ENCODE measurements around the gene TAGLN.
A peak's percentile ranks its signal among the peaks of the same experiment; 100 is the strongest.
"Not testable (repeated sequence)": the region's sequence is repeated elsewhere in the genome, so short reads cannot be mapped to it uniquely, and the experiment has no call there.

TAGLN gene

DNA sequence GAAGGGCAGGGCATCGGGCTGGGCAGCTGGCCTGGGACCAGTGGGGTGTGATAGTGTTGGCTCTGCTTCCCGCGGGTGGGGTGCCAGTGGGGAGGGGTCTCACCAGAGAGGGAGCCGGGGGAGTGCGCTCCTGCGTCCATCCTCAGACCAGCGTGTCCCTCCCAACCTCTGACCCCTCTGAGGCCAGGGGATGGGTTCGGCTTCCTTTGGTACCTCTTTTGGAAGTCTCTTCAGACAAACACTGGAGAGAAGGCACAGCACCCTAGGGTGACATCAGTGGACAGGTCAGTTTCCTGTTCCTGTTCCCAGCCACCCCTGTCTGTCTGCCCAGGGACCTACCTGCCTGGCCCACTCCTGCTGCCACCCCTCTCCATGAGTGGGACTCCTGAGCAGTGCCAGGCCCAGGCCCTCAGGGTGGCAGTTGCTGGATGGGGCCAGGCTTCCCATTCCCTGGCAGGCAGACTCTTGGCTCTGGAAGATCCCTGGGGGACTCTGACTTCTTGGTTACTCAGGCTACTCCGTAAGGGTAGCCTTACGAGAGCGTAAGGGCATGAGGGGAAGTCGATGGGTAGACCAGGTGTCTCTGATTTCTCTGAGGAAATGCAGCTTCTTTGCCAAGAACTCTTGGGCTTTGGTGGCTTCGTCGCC is 2.6 kb downstream of the TAGLN start:
- H3K9ac ChIP-seq (ENCODE audit: low read length) = peak overlapping the region; percentile 68
- peaks cover 16% of the 10 kb centered on the region for H3K36me3 ChIP-seq (ENCODE audit: control insufficient read depth, insufficient read depth, low read length)
- H3K4me3 ChIP-seq (ENCODE audit: low read length) = no peak overlapping the region

DNA sequence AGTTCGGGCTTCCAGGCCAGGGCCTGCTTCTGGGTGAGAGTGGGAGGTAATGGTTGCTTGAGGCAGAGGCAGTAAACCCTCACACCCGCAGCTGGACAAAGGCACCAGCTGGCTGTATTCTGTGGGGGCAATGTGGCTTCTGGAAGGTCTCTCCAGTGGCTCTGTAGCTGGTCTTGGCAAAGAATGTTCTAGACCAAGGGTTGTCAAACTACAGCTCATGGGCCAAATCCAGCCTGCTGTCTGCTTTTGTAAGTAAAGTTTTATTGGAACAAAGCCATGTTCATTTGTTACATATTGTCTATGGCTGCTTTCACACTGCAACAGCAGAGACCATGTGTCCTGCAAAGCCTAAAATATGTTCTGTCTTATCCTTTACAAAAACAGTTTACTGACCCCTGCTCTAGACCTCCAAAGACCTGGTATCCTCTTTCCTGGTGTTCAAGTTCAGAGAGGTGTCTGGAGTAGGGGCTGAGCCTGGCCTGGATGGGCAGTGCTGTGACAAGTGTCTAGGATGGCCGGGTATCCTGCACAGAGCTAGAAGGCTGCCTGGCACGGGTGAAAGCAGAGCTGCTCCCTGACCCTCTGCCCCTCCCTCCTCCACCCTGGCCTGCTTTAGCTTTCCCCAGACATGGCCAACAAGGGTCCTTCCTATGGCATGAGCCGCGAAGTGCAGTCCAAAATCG is 3.4 kb downstream of the TAGLN start:
- Histone ChIP-seq H3K9ac (ENCODE audit: low read length) (peak overlapping the region; percentile 68), H3K4me1 (ENCODE audit: control insufficient read depth, insufficient read depth, low read length) (peaks cover 47% of the 10 kb centered on the region), H3K36me3 (ENCODE audit: control insufficient read depth, insufficient read depth, low read length) (peaks cover 16% of the 10 kb centered on the region), H3K9me3 (ENCODE audit: control insufficient read depth, low read length) (no peaks in the 10 kb centered on the region), H3K27me3 (ENCODE audit: control insufficient read depth, insufficient read depth, low read length) (no peaks in the 10 kb centered on the region), H3K4me3 (ENCODE audit: low read length) (no peak overlapping the region)

More for the DNA sequence above, 2.6 kb downstream of the TAGLN start:
- H3K4me1 ChIP-seq (ENCODE audit: control insufficient read depth, insufficient read depth, low read length) = peaks cover 55% of the 10 kb centered on the region
- no peaks in the 10 kb centered on the region for H3K27me3 ChIP-seq (ENCODE audit: control insufficient read depth, insufficient read depth, low read length)
- no peaks in the 10 kb centered on the region for H3K9me3 ChIP-seq (ENCODE audit: control insufficient read depth, low read length)

DNA sequence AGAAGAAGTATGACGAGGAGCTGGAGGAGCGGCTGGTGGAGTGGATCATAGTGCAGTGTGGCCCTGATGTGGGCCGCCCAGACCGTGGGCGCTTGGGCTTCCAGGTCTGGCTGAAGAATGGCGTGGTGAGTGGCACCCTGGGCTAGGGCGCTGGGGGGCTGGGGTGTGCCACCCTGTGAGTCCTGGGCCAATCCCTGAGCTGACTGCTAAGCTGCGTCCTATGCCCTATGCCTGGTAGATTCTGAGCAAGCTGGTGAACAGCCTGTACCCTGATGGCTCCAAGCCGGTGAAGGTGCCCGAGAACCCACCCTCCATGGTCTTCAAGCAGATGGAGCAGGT is 3.9 kb downstream of the TAGLN start:
- peaks cover 42% of the 10 kb centered on the region for H3K4me1 ChIP-seq (ENCODE audit: control insufficient read depth, insufficient read depth, low read length)
- no peaks in the 10 kb centered on the region for H3K9me3 ChIP-seq (ENCODE audit: control insufficient read depth, low read length)
- peaks cover 16% of the 10 kb centered on the region for H3K36me3 ChIP-seq (ENCODE audit: control insufficient read depth, insufficient read depth, low read length)
- no peaks in the 10 kb centered on the region for H3K27me3 ChIP-seq (ENCODE audit: control insufficient read depth, insufficient read depth, low read length)
- no peak overlapping the region for H3K9ac ChIP-seq (ENCODE audit: low read length)
- H3K4me3 ChIP-seq (ENCODE audit: low read length) = no peak overlapping the region

DNA sequence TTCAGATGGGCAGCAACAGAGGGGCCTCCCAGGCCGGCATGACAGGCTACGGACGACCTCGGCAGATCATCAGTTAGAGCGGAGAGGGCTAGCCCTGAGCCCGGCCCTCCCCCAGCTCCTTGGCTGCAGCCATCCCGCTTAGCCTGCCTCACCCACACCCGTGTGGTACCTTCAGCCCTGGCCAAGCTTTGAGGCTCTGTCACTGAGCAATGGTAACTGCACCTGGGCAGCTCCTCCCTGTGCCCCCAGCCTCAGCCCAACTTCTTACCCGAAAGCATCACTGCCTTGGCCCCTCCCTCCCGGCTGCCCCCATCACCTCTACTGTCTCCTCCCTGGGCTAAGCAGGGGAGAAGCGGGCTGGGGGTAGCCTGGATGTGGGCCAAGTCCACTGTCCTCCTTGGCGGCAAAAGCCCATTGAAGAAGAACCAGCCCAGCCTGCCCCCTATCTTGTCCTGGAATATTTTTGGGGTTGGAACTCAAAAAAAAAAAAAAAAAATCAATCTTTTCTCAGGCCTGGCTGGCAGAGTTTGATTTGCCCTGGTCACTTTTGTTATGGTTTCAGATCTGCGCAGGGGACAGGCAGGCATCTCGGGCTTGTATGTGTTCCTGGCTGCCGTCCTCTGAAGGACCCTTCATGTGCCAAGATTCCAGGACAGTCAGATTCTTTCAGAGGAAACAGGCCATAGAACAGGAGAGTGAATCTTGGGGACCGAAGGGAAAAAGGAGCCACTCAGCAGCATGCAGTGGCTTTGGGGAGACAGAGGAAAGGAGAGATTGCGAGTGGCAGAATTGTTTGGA is 5.3 kb downstream of the TAGLN start:
- peaks cover 16% of the 10 kb centered on the region for H3K36me3 ChIP-seq (ENCODE audit: control insufficient read depth, insufficient read depth, low read length)
- no peak overlapping the region for H3K9ac ChIP-seq (ENCODE audit: low read length)
- peaks cover 31% of the 10 kb centered on the region for H3K4me1 ChIP-seq (ENCODE audit: control insufficient read depth, insufficient read depth, low read length)
- no peaks in the 10 kb centered on the region for H3K27me3 ChIP-seq (ENCODE audit: control insufficient read depth, insufficient read depth, low read length)
- H3K9me3 ChIP-seq (ENCODE audit: control insufficient read depth, low read length) = no peaks in the 10 kb centered on the region
- no peak overlapping the region for H3K4me3 ChIP-seq (ENCODE audit: low read length)

DNA sequence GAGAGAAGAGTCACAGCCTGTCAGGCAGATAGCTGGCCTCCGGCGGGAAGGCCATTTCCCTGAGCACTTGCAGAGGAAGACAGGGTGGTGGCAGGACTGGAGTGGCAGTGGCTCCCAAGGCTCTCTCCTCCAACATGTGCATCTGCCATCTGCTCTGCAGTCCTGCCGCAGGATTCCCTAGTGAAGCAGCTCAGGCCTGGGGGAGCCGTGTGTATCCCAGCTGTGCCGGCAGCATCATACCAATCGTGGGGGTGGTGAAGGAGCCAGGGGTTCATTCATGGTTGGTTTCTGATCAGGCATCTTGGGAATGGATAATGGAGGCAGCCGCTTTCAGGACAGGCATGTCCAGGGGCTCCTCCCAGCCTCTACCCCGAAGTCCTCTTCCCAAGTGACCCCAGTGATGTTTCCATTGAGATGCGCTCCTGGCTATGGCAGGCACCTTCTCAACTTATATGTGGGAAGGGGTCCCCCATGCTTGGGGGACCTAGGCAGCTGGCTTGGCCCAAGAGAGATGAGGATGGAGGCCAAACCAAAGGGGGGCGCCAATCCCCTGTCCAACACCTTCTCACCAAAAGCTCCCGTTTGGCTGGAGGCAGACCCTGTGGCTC is 6.1 kb downstream of the TAGLN start:
- peaks cover 30% of the 10 kb centered on the region for H3K4me1 ChIP-seq (ENCODE audit: control insufficient read depth, insufficient read depth, low read length)
- no peak overlapping the region for H3K9ac ChIP-seq (ENCODE audit: low read length)
- peaks cover 16% of the 10 kb centered on the region for H3K36me3 ChIP-seq (ENCODE audit: control insufficient read depth, insufficient read depth, low read length)
- no peaks in the 10 kb centered on the region for H3K27me3 ChIP-seq (ENCODE audit: control insufficient read depth, insufficient read depth, low read length)
- H3K9me3 ChIP-seq (ENCODE audit: control insufficient read depth, low read length) = no peaks in the 10 kb centered on the region
- H3K4me3 ChIP-seq (ENCODE audit: low read length) = no peak overlapping the region

DNA sequence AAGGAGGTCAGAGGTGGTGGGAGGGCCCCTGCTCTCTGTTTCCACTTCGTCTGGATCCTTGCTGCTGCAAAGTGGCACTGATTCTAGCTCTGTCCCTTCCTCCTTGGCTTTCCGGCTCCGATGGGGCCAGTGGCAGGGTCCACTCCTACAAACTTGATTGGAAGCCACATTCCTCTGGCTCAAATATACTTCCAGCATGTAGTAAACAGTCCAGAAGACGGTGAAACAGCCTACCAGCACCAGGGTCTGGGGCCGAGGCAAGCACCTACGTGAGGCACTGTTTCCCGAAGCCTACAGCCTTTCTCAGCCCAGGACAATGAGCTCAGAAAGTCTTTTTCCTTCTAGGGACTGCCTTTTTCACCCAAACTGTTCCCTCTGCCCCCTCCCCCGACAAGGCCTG is 6.9 kb downstream of the TAGLN start:
- not testable (repeated sequence) for H3K27me3 ChIP-seq (ENCODE audit: control insufficient read depth, insufficient read depth, low read length); H3K4me3 ChIP-seq (ENCODE audit: low read length); H3K9me3 ChIP-seq (ENCODE audit: control insufficient read depth, low read length); H3K9ac ChIP-seq (ENCODE audit: low read length)
- Histone ChIP-seq H3K4me1 (ENCODE audit: control insufficient read depth, insufficient read depth, low read length) (peaks cover 22% of the 10 kb centered on the region), H3K36me3 (ENCODE audit: control insufficient read depth, insufficient read depth, low read length) (peaks cover 16% of the 10 kb centered on the region)

DNA sequence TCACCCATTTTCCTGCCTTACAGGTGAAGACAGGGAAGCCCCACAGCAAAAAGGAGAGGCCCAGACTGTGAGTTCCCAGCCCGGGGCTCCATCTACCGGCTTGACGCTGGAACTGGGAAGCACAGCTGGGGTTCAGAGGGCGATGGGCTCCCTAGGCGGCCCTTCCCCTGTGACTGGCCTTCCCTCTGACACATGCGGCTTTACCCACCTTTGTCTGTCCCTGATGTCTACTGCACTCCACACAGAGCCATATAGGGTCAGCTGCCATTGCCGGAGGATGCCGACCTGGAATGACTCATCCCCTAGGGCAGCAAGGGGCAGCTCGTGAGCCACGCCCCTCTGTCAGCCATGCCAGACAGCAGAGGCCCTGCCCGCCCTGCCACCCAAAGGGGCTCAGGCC is 7.7 kb downstream of the TAGLN start:
- not testable (repeated sequence) for H3K9me3 ChIP-seq (ENCODE audit: control insufficient read depth, low read length); H3K27me3 ChIP-seq (ENCODE audit: control insufficient read depth, insufficient read depth, low read length); H3K9ac ChIP-seq (ENCODE audit: low read length); H3K4me3 ChIP-seq (ENCODE audit: low read length)
- Histone ChIP-seq H3K36me3 (ENCODE audit: control insufficient read depth, insufficient read depth, low read length) (peaks cover 15% of the 10 kb centered on the region), H3K4me1 (ENCODE audit: control insufficient read depth, insufficient read depth, low read length) (peaks cover 19% of the 10 kb centered on the region)

DNA sequence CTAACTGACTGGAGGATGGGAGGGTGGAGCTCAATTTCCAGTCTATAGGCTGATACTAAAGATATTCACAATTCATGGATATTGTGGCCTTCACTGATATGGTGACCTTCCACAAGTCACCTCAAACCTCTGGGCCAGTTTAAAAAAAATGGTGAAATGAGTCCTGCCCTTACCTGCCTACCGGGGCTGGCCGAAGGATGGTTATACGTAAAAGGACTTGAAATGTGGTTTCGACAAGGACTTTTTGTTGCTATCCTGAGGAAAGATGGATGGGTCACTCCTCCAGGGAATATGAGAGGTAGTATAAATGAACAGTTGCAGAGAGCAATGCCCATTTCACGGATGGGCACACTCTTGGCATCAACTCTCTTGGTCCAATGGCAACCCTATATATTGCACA is 8.3 kb downstream of the TAGLN start:
- not testable (repeated sequence) for H3K36me3 ChIP-seq (ENCODE audit: control insufficient read depth, insufficient read depth, low read length); H3K4me3 ChIP-seq (ENCODE audit: low read length); H3K27me3 ChIP-seq (ENCODE audit: control insufficient read depth, insufficient read depth, low read length); H3K9ac ChIP-seq (ENCODE audit: low read length); H3K9me3 ChIP-seq (ENCODE audit: control insufficient read depth, low read length)
- H3K4me1 ChIP-seq (ENCODE audit: control insufficient read depth, insufficient read depth, low read length) = peaks cover 15% of the 10 kb centered on the region

DNA sequence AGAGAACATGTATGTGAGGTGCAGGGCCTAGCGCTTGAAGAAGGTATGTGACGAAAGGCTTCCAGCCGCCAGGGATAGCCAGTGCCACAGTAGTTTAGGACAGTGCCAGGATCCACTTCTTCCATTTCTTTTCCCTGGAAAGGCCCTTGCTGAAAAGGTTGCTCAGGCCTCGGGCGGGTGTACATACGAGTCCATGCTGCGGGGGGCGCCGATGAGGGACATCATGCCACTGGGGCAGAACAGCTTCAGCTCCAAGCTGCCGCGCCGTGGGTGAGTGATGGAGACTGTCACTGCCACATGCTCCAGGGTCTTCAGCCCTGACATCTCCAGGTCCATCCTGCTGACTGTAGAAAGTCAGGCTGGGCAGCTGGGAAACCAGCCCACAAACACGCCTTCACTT is 9.5 kb downstream of the TAGLN start:
- not testable (repeated sequence) for H3K36me3 ChIP-seq (ENCODE audit: control insufficient read depth, insufficient read depth, low read length); H3K9me3 ChIP-seq (ENCODE audit: control insufficient read depth, low read length); H3K9ac ChIP-seq (ENCODE audit: low read length)

DNA sequence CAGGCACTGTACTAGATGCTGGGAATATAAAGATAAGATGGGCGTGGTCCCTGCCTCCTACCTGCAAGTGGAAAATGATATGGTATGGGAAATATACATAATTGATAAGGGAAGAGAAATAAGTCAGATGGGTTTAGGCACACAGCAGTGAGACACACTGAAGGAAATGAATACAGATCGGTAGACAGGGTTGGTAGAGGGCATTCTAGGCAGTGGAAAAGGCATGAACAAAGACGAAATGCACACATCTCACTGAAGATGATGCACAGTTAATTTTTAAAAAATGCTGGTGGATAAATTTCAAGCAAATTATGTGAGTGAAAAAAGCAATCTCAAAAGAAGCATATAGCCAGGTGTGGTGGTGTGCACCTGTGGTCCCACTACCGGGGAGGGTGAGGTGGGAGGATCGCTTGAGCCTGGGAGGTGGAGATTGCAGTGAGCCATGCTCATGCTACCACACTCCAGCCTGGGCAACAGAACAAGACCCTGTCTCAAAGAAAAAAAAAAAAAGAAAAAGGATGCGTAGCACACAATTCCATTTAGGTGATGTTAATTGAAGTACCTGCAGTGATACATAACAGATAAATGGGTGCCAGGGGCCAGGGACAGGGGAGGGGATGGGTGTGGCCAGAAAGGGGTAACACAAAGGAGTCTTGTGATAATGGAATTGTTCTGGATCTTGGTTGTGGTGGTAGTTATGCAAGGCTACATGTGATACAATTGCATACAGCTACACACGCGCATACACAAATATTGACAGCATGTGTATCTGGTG is 10.4 kb downstream of the TAGLN start:
- H3K27me3 ChIP-seq (ENCODE audit: control insufficient read depth, insufficient read depth, low read length); H3K9me3 ChIP-seq (ENCODE audit: control insufficient read depth, low read length); H3K9ac ChIP-seq (ENCODE audit: low read length); H3K36me3 ChIP-seq (ENCODE audit: control insufficient read depth, insufficient read depth, low read length); H3K4me3 ChIP-seq (ENCODE audit: low read length): not testable (repeated sequence)
- peaks cover 15% of the 10 kb centered on the region for H3K4me1 ChIP-seq (ENCODE audit: control insufficient read depth, insufficient read depth, low read length)

More for the DNA sequence above, 9.5 kb downstream of the TAGLN start:
- not testable (repeated sequence) for H3K4me3 ChIP-seq (ENCODE audit: low read length); H3K27me3 ChIP-seq (ENCODE audit: control insufficient read depth, insufficient read depth, low read length)
- H3K4me1 ChIP-seq (ENCODE audit: control insufficient read depth, insufficient read depth, low read length) = peaks cover 15% of the 10 kb centered on the region

DNA sequence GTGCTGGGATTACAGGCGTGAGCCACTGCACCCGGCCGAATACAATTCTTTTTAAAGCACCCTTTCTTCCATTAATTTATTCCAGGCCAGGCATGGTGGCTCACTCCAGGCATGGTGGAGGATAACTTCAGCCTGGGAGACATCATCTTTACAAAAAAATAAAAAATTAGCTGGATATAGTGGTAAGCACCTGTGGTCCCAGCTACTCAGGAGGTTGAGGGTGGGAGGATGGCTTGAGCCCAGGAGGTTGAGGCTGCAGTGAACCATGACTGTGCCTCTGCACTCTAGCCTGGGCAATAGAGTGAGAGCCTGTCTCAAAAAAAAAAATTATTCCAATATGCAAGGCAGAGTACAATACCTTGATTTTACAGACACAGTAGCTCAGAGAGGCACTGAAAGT is 11.4 kb downstream of the TAGLN start:
- Histone ChIP-seq H3K4me1 (ENCODE audit: control insufficient read depth, insufficient read depth, low read length) (peaks cover 15% of the 10 kb centered on the region), H3K9me3 (ENCODE audit: control insufficient read depth, low read length) (no peaks in the 10 kb centered on the region), H3K27me3 (ENCODE audit: control insufficient read depth, insufficient read depth, low read length) (no peaks in the 10 kb centered on the region), H3K9ac (ENCODE audit: low read length) (no peak overlapping the region), H3K36me3 (ENCODE audit: control insufficient read depth, insufficient read depth, low read length) (peaks cover 6% of the 10 kb centered on the region), H3K4me3 (ENCODE audit: low read length) (no peak overlapping the region)
